ENCODE measurements around the gene ADGRL2.

- TF ChIP-seq ZNF521 (tag by site-specific recombination; IDR thresholded peaks at IDR 0.05) (no peak), CTCF (tag by site-specific recombination; IDR thresholded peaks at IDR 0.05) (no peak), ZNF280C (tag by site-specific recombination; IDR thresholded peaks at IDR 0.05) (no peak), ZNF266 (tag by site-specific recombination; IDR thresholded peaks at IDR 0.05; ENCODE audit: low read depth) (no peak), SALL2 (tag by site-specific recombination; IDR thresholded peaks at IDR 0.05; ENCODE audit: borderline replicate concordance) (no peak), ZNF580 (tag by site-specific recombination; IDR thresholded peaks at IDR 0.05) (no peak), ZNF274 (IDR thresholded peaks at IDR 0.05; ENCODE audit: low read length) (no peak), ZNF274 (tag by site-specific recombination; IDR thresholded peaks at IDR 0.05; ENCODE audit: borderline replicate concordance) (no peak), ZNF704 (tag by site-specific recombination; IDR thresholded peaks at IDR 0.05) (no peak), ZNF140 (tag by site-specific recombination; IDR thresholded peaks at IDR 0.05) (no peak), PBX3 (CRISPR knock-in tag; IDR thresholded peaks at IDR 0.05) (no peak), ZNF791 (tag by site-specific recombination; IDR thresholded peaks at IDR 0.05) (no peak), ZBTB21 (tag by site-specific recombination; IDR thresholded peaks at IDR 0.05) (no peak), ZNF362 (tag by site-specific recombination; IDR thresholded peaks at IDR 0.05) (no peak)
Observed at GRCh38 chr1:81804312-81804711, 3.6 kb downstream of the ADGRL2 start.
